Hepatocyte (in vitro differentiated cells): ENCODE measurements around the gene TBL2. TPM values are rescaled to one million over a fixed set of nuclear protein-coding genes. Genes with fewer than 3 reads are reported as not detected.

Experiments used
- DNase-seq: peaks from one replicate; pipeline ENCODE4 v3.0.0-alpha.2; 2016; ENCODE audit warnings: low spot score
- H2AFZ ChIP-seq: fragments of 200-600 bp; sonication (generic); 2 replicates; pipeline ENCODE4 v1.6.0; 2016; ENCODE audit warnings: antibody characterized with exemption, mild to moderate bottlenecking
- H3K27ac ChIP-seq: fragments of 200-600 bp; sonication (generic); 2 replicates; pipeline ENCODE4 v1.5.1; 2016; ENCODE audit warnings: mild to moderate bottlenecking
- H3K27me3 ChIP-seq: fragments of 200-600 bp; sonication (generic); 2 replicates; pipeline ENCODE4 v1.6.1; 2016
- H3K36me3 ChIP-seq: fragments of 200-600 bp; sonication (generic); replicated peaks from 2 replicates; pipeline ENCODE4 v1.5.1; 2016; ENCODE audit warnings: low read depth; ENCODE audit not compliant: insufficient read depth
- H3K4me1 ChIP-seq: fragments of 200-600 bp; sonication (generic); 2 replicates; pipeline ENCODE4 v1.5.1; 2016; ENCODE audit warnings: mild to moderate bottlenecking, moderate library complexity; ENCODE audit not compliant: insufficient read depth
- H3K4me2 ChIP-seq: fragments of 200-600 bp; sonication (generic); 2 replicates; pipeline ENCODE4 v1.6.0; 2016
- H3K4me3 ChIP-seq: fragments of 200-600 bp; sonication (generic); 2 replicates; pipeline ENCODE4 v1.5.1; 2016; ENCODE audit warnings: mild to moderate bottlenecking
- H3K79me2 ChIP-seq: fragments of 200-600 bp; sonication (generic); 2 replicates; pipeline ENCODE4 v1.6.0; 2017; ENCODE audit warnings: mild to moderate bottlenecking
- H3K9me2 ChIP-seq: fragments of 200-600 bp; sonication (generic); replicated peaks from 2 replicates; pipeline ENCODE4 v1.6.0; 2017; ENCODE audit warnings: mild to moderate bottlenecking; ENCODE audit not compliant: insufficient read depth
- H3K9me3 ChIP-seq: fragments of 200-600 bp; sonication (generic); 2 replicates; pipeline ENCODE4 v1.5.1; 2016; ENCODE audit warnings: low read depth, mild to moderate bottlenecking
- H4K20me1 ChIP-seq: fragments of 200-600 bp; sonication (generic); 2 replicates; pipeline ENCODE4 v1.6.0; 2016; ENCODE audit warnings: mild to moderate bottlenecking; ENCODE audit not compliant: insufficient read depth, poor library complexity, severe bottlenecking
- CTCF ChIP-seq: fragments of 200-600 bp; sonication (generic); IDR thresholded peaks from 2 replicates; pipeline ENCODE4 v1.5.1; 2016; ENCODE audit warnings: antibody characterized with exemption, mild to moderate bottlenecking; ENCODE audit not compliant: poor library complexity
- EZH2 ChIP-seq: fragments of 200-600 bp; sonication (generic); IDR thresholded peaks from 2 replicates; pipeline ENCODE4 v1.6.1; 2016; ENCODE audit warnings: antibody characterized with exemption, mild to moderate bottlenecking, borderline replicate concordance
- EZH2phosphoT487 ChIP-seq: fragments of 200-600 bp; sonication (generic); IDR thresholded peaks from one replicate; pipeline ENCODE4 v1.6.1; 2018; ENCODE audit warnings: antibody characterized with exemption, mild to moderate bottlenecking, low read depth, moderate library complexity; ENCODE audit not compliant: unreplicated experiment, severe bottlenecking
- WGBS: methylation state at CpG from one replicate; pipeline ENCODE4 v1.1.6; 2016; ENCODE audit warnings: low lambda C conversion rate; ENCODE audit errors: missing lambda C conversion rate; 5-methylcytosine and 5-hydroxymethylcytosine counted together
- polyA plus RNA-seq: library from polyadenylated mRNA; unstranded; fragments of >200 nt; fragmentation: Nextera tagmentation; extraction: Ambion mirVana; gene quantifications from 2 replicates; pipeline ENCODE4 v1.2.1, GENCODE V29; 2016
- total RNA-seq: library from RNA; depleted of rRNA; stranded (reverse); fragments of >200 nt; gene quantifications from 2 replicates; pipeline ENCODE4 v1.2.3, GENCODE V29; 2014

The TBL2 gene
- total and polyA plus RNA-seq, 2 experiments from 2014 or later, result 55.5 to 73.6 TPM

GRCh38 chr7:73596191-73597065 is 18.0 kb upstream of the TBL2 start:
- Histone ChIP-seq H3K27me3 (no peaks in the 10 kb centered on the region), H3K9me2 (no peaks in the 10 kb centered on the region), H3K4me3 (no peak overlapping the region), H3K9me3 (no peaks in the 10 kb centered on the region), H3K4me1 (no peaks in the 10 kb centered on the region), H2AFZ (no peak overlapping the region), H3K79me2 (no peaks in the 10 kb centered on the region), H3K27ac (no peak overlapping the region), H3K36me3 (no peaks in the 10 kb centered on the region), H4K20me1 (no peaks in the 10 kb centered on the region), H3K4me2 (no peak overlapping the region)
- WGBS, result 88% methylated on average over 21 of the region's 37 CpGs
- no peak for DNase-seq
- TF ChIP-seq CTCF (no peak), EZH2 (no peak), EZH2phosphoT487 (no peak)

- no peaks in the 10 kb centered on the region for H3K9me3 ChIP-seq
- no peaks in the 10 kb centered on the region for H3K79me2 ChIP-seq
- H3K9me2 ChIP-seq, result no peaks in the 10 kb centered on the region
- no peaks in the 10 kb centered on the region for H3K4me1 ChIP-seq
- no peaks in the 10 kb centered on the region for H4K20me1 ChIP-seq
- no peak overlapping the region for H3K4me2 ChIP-seq
- TF ChIP-seq CTCF, result no peak
- no peak overlapping the region for H3K4me3 ChIP-seq
- no peaks in the 10 kb centered on the region for H3K27me3 ChIP-seq
- no peak overlapping the region for H3K27ac ChIP-seq
- H2AFZ ChIP-seq, result no peak overlapping the region
- no peak for DNase-seq
- 92% methylated on average over 9 of the region's 9 CpGs for WGBS
- no peaks in the 10 kb centered on the region for H3K36me3 ChIP-seq
Measured at GRCh38 chr7:73595358-73595757, 17.0 kb upstream of the TBL2 start.

GRCh38 chr7:73593207-73594045 is 15.0 kb upstream of the TBL2 start:
- H3K4me1 ChIP-seq, result no peaks in the 10 kb centered on the region
- WGBS, result 87% methylated on average over 14 of the region's 14 CpGs

More at GRCh38 chr7:73593207-73594045, 15.0 kb upstream of the TBL2 start:
- Histone ChIP-seq H3K9me2 (no peaks in the 10 kb centered on the region), H3K27ac (no peak overlapping the region), H3K4me2 (no peak overlapping the region), H2AFZ (no peak overlapping the region), H3K36me3 (no peaks in the 10 kb centered on the region), H3K4me3 (no peak overlapping the region), H3K27me3 (no peaks in the 10 kb centered on the region), H4K20me1 (no peaks in the 10 kb centered on the region), H3K79me2 (no peaks in the 10 kb centered on the region), H3K9me3 (no peaks in the 10 kb centered on the region)
- no peak for DNase-seq
- TF ChIP-seq CTCF (no peak), EZH2 (no peak), EZH2phosphoT487 (no peak)
